ENCODE data around the gene DPM2.

Gene DPM2

DNA sequence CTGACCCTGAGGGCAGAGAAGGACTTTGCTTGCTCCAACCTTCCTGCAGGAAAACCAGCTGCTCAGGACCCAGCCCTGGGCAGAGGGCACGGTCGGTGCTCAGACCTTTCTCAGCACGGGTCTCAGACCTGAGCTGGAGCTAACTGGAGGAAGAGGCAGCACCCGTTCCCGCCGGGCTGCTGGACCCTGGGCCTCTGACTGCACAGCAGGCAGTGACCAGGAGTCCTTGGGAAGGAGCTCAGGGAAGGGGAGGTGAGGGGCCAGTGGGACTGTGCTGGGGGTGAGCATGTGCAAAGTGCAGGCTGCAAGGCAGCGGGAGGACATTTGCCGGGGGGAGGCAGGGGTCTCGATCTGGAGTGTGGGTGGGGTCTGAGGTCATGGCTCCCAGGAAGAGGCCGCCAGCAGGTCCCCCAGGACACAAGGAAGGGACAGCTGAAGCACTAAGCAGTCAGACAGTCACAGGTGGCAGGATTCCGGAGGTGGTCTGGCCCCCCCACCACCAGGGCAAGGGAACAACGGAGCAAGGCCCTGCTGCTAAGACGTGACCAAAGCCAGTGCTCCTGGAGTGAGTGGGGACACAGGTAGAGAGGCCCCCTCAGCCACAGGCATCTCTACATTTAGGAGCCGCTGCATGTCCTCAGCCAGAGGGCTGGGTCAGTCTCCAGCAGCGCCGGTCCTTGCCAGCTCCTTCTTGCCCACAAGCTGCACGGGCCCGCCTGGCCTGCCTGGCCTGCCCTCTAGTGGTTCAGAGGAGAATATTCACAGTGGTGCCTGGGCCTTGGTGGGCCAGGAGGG is 4.8 kb upstream of the DPM2 start:
- TF ChIP-seq HDGF (IDR thresholded peaks at IDR 0.05; ENCODE audit: borderline replicate concordance): peak; percentile 69; the same call in 1 of the 2 replicates
- no peak for TF ChIP-seq SP1 (IDR thresholded peaks at IDR 0.05)
- ChIA-PET CTCF (interaction anchor here (0.6 to 3.6 kb wide), 14 partner anchors 9 to 507 kb away, joined by 3 to 38 read pairs (median 4); partner anchors contain the start of gene NAIF1), POLR2A (interaction anchor here (1.6 kb wide), 1 partner anchor 12 kb away, joined by 4 read pairs; the partner anchor contains the start of gene PIP5KL1)
- peak; percentile 75 for DNase-seq (ENCODE audit: extremely low spot score)

DNA sequence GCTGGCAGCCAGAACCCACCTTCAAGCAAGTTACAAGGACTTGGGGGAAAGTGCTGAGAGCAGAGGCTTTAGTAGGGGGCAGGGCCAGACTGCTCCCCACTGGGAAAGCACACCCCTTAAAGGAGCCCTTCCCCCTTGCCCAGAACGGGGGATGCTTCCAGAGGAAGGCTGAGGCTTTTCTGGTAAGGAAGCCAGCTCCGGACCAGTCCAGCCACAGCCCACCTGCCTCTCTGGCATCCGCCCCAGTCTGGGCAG is 4.2 kb upstream of the DPM2 start:
- CTCF ChIA-PET: interaction anchor here (0.6 to 3.6 kb wide), 6 partner anchors 9 to 204 kb away, joined by 3 to 38 read pairs (median 4); no protein-coding TSS in a partner anchor
- DNase-seq (ENCODE audit: extremely low spot score): no peak
- POLR2A ChIA-PET: interaction anchor here (1.6 kb wide), 1 partner anchor 12 kb away, joined by 4 read pairs; the partner anchor contains the start of gene PIP5KL1
- TF ChIP-seq ZNF384 (IDR thresholded peaks at IDR 0.05): no peak
- TF ChIP-seq SUZ12 (IDR thresholded peaks at IDR 0.05): no peak
- TF ChIP-seq FOXM1 (IDR thresholded peaks at IDR 0.05; ENCODE audit: borderline replicate concordance): no peak
- TF ChIP-seq FOXK2 (IDR thresholded peaks at IDR 0.05): no peak
- TF ChIP-seq NFRKB (IDR thresholded peaks at IDR 0.05): no peak
- no peak for TF ChIP-seq SP1 (IDR thresholded peaks at IDR 0.05)
- no peak for TF ChIP-seq BHLHE40 (IDR thresholded peaks at IDR 0.05; ENCODE audit: borderline replicate concordance)

DNA sequence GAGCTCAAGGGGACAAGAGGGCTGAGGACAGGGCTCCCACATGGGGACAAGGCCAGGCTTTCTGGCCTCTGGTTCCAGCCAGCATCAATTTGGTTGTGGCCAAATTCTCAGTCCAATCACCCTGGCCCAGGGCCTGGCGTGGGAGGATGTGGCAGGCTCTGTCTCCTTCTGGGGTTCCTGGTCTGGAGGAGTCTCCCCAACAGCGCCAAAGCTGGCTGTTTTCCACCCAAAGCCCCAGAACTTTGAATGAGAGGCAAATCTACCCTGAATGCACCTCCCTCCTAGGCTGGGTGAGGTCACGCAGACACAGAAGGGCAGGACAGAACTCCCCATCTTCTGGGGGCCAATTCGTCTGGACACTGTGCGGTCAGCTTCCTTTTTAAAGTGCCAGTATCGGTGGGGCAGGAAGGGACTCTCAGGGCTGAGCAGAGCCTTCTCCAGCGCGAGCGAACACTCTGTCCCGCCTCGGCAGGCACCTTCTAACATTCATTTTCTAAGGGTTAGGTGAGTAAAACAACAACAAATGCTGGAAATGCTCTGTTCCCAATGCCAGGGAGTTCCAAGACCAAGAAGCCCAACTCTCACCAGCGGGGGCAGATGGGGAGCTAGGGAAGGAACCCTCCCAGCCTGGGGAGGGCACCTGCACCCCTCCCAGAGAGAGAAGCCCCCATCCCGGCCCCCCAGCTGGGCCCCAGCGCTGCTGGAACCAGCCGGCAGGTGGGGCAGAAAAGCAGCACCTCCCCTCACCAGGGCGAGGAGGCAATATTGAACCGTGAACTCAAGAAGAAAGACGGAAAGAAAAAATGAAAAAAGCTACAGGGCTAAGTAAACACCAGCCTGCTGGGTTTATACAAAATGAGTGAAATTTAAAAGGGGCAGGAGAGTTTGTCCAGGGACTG is 3.7 kb upstream of the DPM2 start:
- POLR2A ChIA-PET: interaction anchor here (1.6 kb wide), 1 partner anchor 11 kb away, joined by 4 read pairs; the partner anchor contains the start of gene PIP5KL1
- CTCF ChIA-PET: interaction anchor here (1.0 to 3.6 kb wide), 4 partner anchors 8 to 94 kb away, joined by 3 to 38 read pairs (median 10); no protein-coding TSS in a partner anchor
- DNase-seq (ENCODE audit: extremely low spot score): no peak
- TF ChIP-seq ARNT (IDR thresholded peaks at IDR 0.05) (no peak), HDGF (IDR thresholded peaks at IDR 0.05; ENCODE audit: borderline replicate concordance) (no peak), SUZ12 (IDR thresholded peaks at IDR 0.05) (no peak), FOXK2 (IDR thresholded peaks at IDR 0.05) (no peak)

GRCh38 chr9:127940593-127940992 is 2.9 kb upstream of the DPM2 start:
- CTCF ChIA-PET: interaction anchor here (2.3 kb wide), 1 partner anchor 94 kb away, joined by 15 read pairs; no protein-coding TSS in a partner anchor
- no peak for TF ChIP-seq ELF4 (IDR thresholded peaks at IDR 0.05)
- TF ChIP-seq TARDBP (IDR thresholded peaks at IDR 0.05): no peak
- no peak for TF ChIP-seq HDGF (IDR thresholded peaks at IDR 0.05; ENCODE audit: borderline replicate concordance)
- TF ChIP-seq SUZ12 (IDR thresholded peaks at IDR 0.05): no peak
- TF ChIP-seq L3MBTL2 (conservative IDR thresholded peaks at IDR 0.05): no peak
- TF ChIP-seq LEF1 (IDR thresholded peaks at IDR 0.05; ENCODE audit: borderline replicate concordance): no peak
- no peak for TF ChIP-seq SP1 (IDR thresholded peaks at IDR 0.05)
- TF ChIP-seq FOXA1 (IDR thresholded peaks at IDR 0.05): no peak
- TF ChIP-seq FOXK2 (IDR thresholded peaks at IDR 0.05): no peak
- no peak for TF ChIP-seq CTBP1 (IDR thresholded peaks at IDR 0.05; ENCODE audit: borderline replicate concordance)
- TF ChIP-seq NFRKB (IDR thresholded peaks at IDR 0.05): no peak
- no peak for TF ChIP-seq ZNF384 (IDR thresholded peaks at IDR 0.05)
- TF ChIP-seq ARNT (IDR thresholded peaks at IDR 0.05): no peak
- DNase-seq (ENCODE audit: extremely low spot score): no peak
- POLR2A ChIA-PET: no interaction called here

DNA sequence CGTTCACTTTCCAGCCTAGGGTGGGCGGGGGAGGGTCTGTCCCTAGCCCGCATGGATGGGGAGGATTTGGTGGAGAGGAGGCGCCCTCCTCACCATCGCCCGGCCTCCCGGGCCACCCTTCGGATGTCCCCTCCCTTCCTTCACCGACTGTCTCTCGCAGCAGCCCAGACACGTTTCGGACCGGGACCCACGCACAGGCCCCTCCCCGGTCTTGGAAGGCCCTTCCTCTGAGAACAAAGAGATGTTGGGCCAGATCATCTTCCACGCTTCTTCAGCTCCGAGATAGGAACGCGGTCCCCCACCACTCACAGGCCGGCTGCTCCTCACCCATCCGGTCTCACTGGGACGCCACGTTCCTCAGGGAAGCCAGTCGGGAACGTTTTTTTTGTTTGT is 640 bp upstream of the DPM2 start:
- no peak for DNase-seq (ENCODE audit: extremely low spot score)
- CTCF ChIA-PET: no interaction called here
- TF ChIP-seq ARNT (IDR thresholded peaks at IDR 0.05) (no peak), FOXK2 (IDR thresholded peaks at IDR 0.05) (no peak), NFRKB (IDR thresholded peaks at IDR 0.05) (no peak), FOXM1 (IDR thresholded peaks at IDR 0.05; ENCODE audit: borderline replicate concordance) (no peak), CTBP1 (IDR thresholded peaks at IDR 0.05; ENCODE audit: borderline replicate concordance) (no peak), TARDBP (IDR thresholded peaks at IDR 0.05) (no peak), BHLHE40 (IDR thresholded peaks at IDR 0.05; ENCODE audit: borderline replicate concordance) (no peak), LEF1 (IDR thresholded peaks at IDR 0.05; ENCODE audit: borderline replicate concordance) (no peak), L3MBTL2 (conservative IDR thresholded peaks at IDR 0.05) (no peak), SUZ12 (IDR thresholded peaks at IDR 0.05) (no peak), FOXA1 (IDR thresholded peaks at IDR 0.05) (no peak), HDGF (IDR thresholded peaks at IDR 0.05; ENCODE audit: borderline replicate concordance) (no peak), ZNF384 (IDR thresholded peaks at IDR 0.05) (no peak), SP1 (IDR thresholded peaks at IDR 0.05) (no peak), ELF4 (IDR thresholded peaks at IDR 0.05) (no peak)
- TF ChIP-seq, protein P1, sequence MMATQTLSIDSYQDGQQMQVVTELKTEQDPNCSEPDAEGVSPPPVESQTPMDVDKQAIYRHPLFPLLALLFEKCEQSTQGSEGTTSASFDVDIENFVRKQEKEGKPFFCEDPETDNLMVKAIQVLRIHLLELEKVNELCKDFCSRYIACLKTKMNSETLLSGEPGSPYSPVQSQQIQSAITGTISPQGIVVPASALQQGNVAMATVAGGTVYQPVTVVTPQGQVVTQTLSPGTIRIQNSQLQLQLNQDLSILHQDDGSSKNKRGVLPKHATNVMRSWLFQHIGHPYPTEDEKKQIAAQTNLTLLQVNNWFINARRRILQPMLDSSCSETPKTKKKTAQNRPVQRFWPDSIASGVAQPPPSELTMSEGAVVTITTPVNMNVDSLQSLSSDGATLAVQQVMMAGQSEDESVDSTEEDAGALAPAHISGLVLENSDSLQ (IDR thresholded peaks at IDR 0.05): no peak
- POLR2A ChIA-PET: no interaction called here

DNA sequence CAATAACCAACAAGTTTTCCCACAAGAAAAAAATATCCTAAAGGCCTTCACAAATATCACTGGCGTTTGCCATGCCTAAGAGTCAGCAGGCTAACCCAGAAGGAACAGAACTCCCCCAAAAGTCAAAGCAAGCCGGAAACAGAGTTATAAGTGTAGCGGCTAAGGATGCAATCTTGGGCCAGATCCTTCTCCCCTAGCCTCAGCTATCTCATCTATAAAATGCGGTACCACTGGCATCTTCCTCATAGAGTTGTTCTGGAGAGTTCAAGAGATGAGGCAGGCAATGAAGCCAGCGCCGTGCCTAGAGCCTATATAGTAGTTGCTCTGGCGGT is 632 bp downstream of the DPM2 start:
- no peak for TF ChIP-seq ARNT (IDR thresholded peaks at IDR 0.05)
- TF ChIP-seq ELF4 (IDR thresholded peaks at IDR 0.05): no peak
- TF ChIP-seq FOXM1 (IDR thresholded peaks at IDR 0.05; ENCODE audit: borderline replicate concordance): no peak
- TF ChIP-seq SP1 (IDR thresholded peaks at IDR 0.05): no peak
- TF ChIP-seq HDGF (IDR thresholded peaks at IDR 0.05; ENCODE audit: borderline replicate concordance): no peak
- TF ChIP-seq ZNF384 (IDR thresholded peaks at IDR 0.05): no peak
- TF ChIP-seq BHLHE40 (IDR thresholded peaks at IDR 0.05; ENCODE audit: borderline replicate concordance): no peak
- TF ChIP-seq, protein P1 (IDR thresholded peaks at IDR 0.05): no peak
- TF ChIP-seq NFRKB (IDR thresholded peaks at IDR 0.05): no peak
- no peak for TF ChIP-seq LEF1 (IDR thresholded peaks at IDR 0.05; ENCODE audit: borderline replicate concordance)
- no peak for TF ChIP-seq TARDBP (IDR thresholded peaks at IDR 0.05)
- TF ChIP-seq SUZ12 (IDR thresholded peaks at IDR 0.05): no peak
- TF ChIP-seq FOXA1 (IDR thresholded peaks at IDR 0.05): no peak
- TF ChIP-seq FOXK2 (IDR thresholded peaks at IDR 0.05): no peak
- ChIA-PET POLR2A (no interaction called here), CTCF (interaction anchor here (0.5 kb wide), 1 partner anchor 144 kb away, joined by 4 read pairs; no protein-coding TSS in a partner anchor)
- no peak for DNase-seq (ENCODE audit: extremely low spot score)

Measured in HEK293T (cell line).